ENCODE measurements around the gene CEBPA.
A peak's percentile ranks its signal among the peaks of the same experiment; 100 is the strongest.
"Not testable (repeated sequence)": the region's sequence is repeated elsewhere in the genome, so short reads cannot be mapped to it uniquely, and the experiment has no call there.

Gene CEBPA

DNA sequence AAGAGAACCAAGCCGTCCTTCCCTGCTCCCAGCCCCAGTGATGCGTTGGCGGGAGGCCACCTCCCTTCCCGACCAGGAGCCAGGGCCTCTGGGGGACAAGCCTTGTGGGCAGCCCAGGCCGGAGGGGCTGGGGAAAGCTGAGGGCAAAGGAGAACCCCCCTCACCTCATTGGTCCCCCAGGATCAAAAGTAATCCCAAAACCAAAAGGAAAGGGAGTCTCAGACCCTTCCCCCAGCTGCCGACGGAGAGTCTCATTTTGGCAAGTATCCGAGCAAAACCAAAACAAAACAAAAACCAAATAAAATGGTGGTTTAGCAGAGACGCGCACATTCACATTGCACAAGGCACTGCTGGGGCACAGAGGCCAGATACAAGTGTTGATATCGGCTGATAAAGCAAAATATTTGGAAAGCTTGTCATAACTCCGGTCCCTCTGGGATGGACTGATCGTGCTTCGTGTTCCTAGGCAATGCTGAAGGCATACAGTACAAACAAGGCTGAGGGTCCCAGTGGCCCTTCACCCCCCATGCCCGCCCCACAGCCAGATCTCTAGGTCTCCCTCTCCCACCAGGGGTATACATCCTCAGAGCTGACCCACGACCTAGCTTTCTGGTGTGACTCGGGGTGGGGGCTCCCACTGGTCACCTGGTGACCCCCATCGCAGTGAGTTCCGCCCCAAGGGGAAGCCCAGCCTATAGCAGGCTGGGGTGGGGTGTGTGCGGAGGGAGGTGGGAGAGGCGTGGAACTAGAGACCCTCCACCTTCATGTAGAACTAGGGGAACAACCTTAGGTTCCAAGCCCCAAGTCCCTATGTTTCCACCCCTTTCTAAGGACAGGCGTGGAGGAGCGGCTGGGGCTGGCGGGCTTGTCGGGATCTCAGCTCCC lies 2.1 kb downstream of the CEBPA start:
- no peak for DNase-seq (ENCODE audit: low read depth)

DNA sequence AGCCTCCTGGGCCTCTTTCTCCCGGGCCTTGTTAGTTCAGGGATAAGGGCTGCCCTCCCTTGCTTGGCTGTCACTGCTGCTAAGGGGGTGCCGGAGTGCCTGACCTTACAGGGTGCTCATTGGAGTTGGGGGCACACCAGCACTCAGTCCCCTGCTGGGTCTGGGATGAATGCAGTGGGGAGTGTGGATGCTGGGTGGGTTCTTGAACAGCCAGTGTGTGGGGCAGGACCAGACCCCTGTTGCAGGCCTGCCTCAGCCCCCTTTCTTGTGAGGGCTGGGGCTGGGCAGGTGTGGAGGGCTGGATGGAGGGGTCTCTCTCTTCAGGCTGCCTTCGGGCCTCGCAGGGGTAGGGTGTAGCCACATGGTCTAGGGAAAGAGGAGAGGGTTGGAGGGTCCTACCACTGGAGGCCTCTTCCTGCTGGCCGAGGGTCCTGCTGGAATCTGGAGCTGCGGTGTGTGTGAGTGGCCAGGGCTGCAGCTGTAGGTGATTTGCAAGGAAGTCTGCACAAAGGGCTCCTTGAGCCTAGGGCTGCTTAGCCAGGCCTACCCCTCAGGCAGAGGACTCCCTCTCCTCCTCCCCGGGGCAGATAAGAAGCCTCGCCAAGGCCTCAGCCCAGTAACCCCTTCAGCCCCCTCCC lies 3.2 kb downstream of the CEBPA start:
- DNase-seq (ENCODE audit: low read depth): no peak

DNA sequence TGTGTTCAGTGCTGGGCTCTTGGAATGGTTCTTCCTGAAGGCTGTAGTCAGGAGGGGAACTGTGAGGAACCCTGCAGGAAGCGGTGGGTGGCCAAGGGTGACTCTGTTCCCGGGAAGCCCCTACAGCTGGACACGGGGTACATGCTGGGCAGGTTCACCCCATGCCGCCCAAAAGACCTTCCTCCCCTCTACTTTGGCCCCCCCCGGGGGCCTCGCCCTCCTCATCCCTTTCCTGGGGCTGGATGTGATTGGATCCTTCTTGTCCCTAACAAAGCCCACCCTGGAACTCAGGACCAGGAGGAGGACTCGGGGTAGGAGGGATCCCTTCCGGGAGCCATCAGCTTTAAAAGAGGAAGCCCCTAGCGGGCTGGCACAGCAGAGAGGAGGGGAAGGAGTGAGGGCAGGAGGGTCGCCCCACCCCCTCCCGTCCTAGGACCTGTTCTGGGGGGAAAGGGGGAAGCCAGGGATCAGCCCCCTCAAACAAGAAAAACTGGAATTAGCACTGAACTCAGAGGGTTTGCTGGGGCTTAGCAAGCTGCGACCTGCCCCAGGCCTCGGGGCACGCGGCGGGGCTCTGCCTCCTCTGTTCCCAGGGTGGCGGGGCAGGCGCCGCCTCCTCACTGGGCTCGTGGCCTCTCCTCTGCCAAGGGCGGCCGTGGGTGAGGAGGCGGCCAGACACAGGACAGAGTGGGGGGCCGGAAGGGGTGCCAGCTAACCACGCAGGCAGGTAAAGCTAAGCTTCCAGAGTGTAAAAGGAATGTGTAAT lies 4.0 kb downstream of the CEBPA start:
- no peak for DNase-seq (ENCODE audit: low read depth)

DNA sequence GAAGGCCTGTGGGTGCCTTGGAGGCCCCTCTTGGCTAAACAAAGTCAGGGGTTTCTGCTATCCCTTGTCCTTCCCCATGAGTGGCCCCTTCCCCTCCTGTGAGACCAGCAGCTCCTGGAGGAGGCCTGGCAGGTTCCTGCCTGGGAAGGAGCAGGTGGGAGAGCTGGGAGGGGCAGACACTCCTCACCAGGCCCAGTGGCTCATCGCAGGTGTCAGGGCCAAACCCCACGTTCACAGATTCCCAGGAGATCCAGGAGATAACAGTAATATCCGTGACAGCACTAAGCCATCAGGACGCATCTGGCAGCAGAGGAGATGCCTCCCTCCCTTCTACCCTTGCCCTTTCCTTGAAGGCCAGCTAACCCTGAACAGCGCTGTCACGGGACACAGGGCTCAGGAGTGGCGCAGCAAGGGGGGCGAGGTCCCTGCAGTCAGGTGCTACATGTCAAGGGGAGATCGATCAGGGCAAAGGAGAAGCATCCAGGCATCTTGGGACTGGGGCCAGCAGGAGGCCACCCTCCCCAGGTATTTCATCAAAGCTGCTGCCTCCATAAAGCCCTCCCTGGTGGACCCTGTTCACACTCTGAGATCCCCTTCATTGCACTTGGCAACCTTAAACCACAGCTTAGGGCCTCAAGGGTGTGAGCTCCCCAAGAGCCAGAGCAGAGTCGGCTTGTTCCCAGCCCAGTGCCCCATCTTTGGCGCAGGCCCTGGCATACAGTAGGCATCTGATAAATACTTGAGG lies 4.8 kb downstream of the CEBPA start:
- no peak for DNase-seq (ENCODE audit: low read depth)

DNA sequence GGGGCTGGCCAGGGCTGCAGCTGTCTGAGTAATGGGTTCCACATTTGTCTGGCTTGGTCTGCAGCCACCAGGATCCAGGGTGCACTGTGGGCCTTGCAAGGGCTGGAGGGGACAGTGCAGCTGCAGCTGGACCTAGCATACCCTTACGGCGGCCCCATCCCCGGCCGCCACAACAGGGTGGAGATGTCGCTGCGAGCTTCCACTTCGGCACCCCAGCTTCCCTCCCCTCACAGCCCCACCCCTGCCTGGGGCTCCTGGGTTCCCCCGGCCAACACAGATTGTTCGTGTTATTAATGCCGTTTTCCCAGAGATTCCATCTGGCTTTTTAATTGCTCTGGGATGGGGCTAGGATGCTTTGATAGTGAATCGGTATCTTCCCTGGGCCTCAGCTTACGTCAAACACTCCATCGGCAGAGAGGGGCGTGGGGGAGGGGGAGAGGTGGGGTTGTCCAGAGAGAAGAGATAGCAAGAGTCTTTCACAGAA lies 5.8 kb downstream of the CEBPA start:
- no peak for DNase-seq (ENCODE audit: low read depth)

DNA sequence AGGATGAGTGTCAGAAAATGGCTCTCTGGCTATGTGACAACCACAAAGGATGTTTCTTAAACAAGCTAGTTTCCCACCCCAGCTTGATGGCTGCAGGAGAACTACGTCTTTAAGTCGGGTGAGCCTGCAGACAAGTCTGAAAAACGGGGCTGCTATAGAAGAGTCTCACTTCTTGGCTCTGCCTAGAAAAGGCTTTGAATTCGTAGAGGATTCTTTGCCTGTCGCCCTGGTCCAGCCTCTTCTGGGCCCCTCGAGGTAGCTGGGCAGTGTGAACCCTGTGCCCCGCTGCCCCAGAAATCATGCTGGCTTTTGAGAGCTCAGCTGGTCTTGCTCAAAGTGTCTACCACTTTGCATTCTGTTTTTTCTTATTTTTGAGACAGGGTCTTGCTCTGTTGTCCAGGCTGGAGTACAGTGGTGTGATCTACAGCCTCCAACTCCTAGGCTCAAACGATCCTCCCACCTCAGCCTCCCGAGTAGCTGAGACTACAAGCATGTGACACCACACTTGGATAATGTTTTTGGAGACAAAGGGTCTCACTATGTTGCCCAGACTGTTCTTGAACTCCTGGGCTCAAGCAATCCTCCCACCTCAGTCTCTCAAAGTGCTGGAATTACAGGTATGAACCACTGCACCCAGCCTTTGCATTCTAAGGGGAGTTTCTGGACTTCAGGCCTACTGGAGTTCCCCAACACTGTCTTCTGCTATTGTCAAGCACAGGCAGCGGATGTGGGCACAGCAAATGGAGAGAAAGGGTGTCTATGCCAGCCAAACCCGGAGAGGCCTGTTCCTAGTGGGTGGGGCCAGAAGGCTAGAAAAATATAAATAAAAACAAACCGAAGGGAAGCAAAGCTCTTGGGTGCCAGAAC lies 6.5 kb downstream of the CEBPA start:
- DNase-seq (ENCODE audit: low read depth): no peak

DNA sequence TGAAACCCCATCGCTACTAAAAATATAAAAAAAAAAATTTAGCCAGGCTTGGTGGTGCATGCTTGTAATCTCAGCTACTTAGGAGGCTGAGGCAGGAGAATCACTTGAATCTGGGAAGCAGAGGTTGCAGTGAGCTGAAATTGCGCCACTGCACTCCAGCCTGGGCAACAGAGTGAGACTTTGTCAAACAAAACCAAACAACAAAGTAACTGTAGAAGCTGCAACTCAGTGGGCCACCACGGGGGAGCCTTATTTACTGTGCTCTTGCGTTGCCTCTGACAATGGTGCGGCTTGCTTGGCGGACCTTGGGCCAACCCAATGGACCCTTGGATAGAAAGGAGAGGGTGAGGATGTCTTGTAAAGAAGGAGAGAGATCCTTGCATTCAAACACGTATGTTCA lies 7.3 kb downstream of the CEBPA start:
- DNase-seq (ENCODE audit: low read depth): not testable (repeated sequence)

DNA sequence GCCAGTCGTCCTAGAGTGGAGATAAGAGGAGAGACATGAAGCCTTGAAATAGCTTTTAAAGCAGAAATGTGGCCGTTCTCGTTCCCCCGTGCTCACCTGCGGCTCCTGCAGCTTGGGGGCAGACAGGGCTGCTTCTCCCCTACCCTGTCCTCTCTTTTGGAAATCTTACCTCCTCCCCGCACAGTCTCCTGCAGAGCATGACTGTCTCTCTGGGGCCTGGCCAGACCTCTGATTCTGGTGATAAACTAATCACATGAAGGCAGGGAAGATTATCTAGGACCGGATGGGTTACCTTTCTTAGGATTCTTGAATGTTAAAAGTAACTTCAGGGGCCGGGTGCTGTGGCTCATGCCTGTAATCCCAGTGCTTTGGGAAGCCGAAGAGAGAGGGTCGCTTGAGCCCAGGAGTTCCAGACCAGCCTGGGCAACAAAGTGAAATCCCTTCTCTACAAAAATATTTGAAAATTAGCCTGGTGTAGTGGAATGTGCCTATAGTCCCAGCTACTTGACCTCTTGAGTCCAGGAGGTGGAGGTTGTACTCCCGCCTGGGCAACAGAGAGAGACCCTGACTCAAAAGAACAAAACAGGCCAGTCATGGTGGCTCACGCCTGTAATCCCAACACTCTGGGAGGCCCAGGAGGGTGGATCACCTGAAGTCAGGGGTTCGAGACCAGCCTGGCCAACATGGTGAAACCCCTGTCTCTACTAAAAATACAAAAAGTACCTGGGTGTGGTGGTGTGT lies 8.1 kb downstream of the CEBPA start:
- DNase-seq (ENCODE audit: low read depth): no peak

DNA sequence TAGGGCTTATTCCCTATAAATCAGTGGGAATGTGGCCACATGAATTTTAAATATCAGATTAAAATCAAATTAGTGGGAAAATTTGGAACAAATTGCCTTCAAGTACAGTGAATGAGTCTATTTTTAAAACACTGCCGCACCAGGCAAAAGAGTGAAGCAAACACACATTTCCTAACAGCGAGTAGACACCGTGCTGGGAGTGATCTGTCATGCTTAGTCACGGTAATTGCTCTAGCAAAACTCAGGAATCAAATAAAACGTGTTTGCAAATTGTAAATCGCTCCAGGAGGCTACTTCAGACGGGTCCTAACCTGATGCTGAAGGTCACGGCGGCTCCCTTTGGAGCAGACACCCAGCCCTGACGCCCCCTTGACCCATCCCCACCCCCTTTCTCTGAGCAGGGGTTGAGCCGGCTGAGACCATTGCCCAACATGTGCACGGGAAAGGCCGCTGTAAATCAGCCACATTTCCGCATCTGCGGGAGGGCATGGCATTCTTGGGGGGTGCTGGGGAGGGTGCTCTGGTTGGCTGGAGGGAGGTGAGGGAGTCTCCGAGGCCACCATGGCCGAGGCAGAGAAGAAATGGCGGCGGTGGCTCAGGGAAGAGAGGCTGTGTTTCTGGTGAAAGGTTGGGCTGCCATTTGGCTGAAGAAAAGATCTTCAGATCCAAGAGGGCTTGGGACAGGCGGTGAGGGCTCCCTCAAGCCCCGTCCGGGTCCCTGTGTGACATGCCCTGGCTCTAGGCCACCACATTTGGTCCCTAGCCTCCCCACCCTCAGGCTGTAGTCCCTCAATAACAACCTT lies 8.9 kb downstream of the CEBPA start:
- DNase-seq (ENCODE audit: low read depth): peak; percentile 69

DNA sequence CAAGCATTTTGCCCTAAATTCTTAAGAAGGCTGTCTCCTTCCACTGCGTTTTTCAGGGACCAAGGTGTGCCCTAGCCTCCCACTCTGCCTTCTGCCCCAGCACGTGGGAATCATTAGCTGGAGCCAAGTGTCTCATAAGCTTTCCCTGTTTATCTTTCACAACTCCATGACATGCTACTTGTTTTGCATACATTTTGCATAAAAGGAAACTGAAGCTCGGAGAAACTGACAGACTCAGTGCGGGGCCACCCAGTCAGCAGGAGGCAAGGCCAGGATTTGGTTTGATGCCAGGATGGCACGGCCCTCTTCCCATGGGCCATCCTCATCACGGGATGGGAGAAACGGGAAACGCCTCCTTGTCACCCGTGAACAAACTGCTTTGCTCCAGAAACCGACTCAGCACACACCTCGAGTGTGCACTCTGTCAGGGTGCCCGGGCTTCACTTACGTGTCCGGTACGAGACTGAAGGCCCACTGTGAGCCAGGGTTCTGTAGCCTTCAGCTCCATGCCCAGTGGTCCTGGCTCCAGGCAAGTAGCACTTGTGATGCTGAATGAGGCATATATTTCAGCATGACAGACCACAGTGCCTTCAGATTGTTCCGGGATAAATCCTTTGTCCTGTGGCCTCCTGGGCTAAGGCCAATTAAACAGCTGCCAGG lies 9.6 kb downstream of the CEBPA start:
- peak; percentile 71 for DNase-seq (ENCODE audit: low read depth)

DNA sequence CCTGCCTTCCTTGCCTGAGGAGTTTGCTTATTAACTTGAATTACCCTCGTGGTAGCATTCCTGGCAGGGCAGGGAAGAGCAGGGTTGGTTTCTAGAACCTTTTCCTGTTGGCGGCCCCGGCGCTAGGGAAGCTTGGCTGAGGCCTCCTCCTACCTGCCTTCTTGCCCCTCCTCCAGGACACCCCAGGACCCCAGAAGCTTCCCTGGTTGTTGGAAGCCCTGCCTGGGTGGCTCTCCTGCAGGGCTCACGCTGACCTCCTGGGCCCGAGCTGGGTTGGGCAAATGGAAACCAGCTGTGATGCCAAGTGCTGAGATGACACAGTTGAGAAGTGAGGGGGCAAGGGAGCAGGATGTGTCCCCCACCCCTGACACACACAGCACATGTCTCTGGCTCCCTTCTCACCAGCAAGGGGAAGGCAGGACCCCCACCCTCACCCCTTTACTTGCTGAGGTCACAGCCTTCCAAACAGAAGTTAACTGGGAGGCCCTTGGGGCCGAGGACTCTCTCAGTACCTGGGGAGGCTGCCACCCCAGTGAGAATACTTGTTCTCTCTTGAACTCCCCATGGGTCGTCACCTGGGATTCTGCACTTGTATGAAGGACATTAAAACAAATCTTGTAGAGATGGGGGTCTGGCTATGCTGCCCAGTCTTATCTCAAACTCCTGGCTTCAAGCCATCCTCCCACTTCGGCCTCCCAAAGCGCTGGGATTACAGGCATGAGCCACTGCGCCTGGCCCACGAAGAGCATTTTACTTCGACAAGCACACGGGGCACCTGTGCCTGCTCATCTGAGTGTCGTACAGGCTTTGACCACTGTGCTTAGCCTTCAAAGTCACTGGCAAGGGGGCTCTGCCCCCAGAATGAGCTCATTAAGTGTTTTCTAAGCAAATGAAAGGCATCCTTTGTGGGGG lies 10.5 kb downstream of the CEBPA start:
- DNase-seq (ENCODE audit: low read depth): no peak

DNA sequence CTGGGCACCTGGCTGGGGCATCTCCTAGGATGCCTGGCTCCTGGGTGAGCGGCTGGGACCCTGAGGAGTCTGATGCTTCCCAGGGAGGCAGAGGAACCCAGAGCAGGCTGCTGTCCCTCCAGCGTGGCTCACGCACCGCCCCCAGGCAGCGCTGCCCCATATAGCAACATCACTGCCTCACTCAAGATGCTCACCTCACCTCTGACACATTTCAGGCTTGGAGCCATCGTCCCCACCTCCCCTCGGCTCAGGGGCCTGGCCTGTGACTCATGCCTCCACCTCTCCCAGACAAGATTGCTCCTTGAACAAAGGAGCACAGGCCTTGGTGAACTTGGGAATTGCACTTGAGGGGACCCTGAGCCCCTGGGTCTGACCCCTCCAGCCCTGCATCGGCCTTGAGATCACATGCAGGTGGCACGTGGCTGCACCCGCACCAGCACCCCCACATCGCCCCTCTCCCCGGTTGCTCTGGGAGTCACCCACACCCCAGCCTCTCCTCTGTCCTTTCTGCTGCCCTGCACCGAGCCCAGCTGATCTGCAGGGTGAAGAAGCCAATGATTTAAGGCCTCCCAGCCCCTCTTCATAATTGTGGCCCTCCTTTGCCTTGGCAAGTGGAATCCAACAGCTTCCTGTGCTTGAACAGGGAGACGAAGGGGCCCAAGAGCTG lies 11.2 kb downstream of the CEBPA start:
- no peak for DNase-seq (ENCODE audit: low read depth)

DNA sequence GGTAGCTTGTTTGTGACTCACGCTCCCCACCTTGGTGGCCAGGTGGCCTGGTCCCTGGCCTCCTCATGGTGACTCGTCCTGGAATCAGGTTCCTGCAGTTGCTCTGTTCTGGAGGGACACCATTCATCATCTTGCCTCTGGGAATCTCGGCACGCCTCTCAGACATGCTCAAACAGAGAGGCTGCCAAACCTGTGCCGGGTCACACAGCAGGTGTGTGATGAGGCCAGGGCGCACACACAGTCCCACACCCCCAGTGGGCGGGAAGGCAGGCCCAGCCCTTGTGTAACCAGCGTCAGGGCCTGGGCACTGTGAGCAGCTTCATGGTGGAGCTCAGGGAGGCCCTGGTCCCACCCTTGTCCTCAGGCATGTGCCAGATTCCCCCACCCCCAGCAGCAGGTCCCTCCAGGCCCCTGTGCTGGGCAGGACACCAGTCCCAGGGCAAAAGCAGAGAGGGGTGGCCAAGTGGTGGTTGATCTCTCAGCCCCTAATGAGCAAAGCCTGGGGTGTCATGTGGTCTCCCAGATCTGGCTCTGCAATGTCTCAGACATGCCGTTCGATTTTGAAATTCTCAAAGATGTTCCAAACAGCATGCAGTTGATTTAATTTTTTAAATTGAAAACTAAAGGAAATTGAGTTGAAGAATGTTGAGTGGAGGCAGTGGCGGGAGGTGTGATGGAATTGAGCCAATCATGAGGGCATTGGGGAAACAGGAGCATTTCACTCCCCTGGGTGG lies 12.1 kb downstream of the CEBPA start:
- DNase-seq (ENCODE audit: low read depth): no peak

DNA sequence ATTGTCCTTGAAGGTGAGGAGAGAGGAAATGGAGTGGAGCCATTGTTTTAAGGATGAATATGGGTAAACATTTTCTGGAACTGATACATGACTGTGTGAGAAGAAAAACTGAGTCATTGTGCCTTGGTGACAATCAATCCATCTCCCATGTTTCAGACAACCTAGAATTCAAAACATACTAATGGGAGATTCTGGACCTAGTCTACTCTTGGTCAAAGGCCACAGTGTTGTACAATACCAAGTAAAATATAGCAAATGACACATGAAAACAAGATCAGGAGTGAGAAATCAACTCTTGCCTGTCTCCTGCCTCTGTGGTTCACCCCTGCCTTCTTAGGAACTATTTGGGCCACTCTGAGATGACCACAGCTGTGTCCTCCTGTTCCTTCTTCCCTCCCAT lies 13.1 kb downstream of the CEBPA start:
- no peak for DNase-seq (ENCODE audit: low read depth)

DNA sequence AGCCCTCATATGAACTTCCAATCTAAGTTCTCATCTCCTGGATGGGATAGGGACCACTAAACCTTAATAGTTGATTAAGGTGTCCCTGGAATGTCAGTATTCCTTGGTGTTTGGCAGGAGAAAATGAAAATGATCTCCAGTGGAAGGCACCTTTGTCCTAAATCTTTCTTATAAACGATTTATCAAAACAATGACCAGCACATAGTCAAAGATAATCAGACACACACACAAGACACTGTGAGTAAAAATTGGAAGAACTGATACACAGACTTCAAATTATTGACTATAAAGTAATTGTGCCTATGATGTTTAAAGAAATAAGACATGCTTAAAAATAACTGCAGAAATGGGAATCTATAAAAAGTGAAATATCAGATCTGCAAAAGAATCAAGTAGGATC lies 13.7 kb downstream of the CEBPA start:
- DNase-seq (ENCODE audit: low read depth): no peak

DNA sequence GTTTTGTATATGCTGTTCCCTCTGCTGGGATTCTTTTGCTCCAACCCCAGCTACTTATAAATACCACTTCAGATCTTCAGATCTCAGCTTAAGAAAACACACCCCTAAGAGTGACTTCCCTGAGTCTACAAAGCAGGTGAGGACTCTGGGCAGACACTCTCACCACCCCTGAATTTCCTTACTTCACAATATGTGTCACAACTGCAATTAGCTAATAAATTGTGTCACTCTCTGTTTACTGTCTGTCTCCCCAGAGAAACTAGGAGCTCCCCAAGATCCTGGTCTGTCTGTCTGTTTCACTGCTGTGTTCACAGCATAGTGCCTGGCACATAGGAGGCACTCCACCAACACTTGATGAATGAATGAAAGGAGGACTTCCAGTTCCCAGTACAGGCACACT lies 14.4 kb downstream of the CEBPA start:
- no peak for DNase-seq (ENCODE audit: low read depth)

DNA sequence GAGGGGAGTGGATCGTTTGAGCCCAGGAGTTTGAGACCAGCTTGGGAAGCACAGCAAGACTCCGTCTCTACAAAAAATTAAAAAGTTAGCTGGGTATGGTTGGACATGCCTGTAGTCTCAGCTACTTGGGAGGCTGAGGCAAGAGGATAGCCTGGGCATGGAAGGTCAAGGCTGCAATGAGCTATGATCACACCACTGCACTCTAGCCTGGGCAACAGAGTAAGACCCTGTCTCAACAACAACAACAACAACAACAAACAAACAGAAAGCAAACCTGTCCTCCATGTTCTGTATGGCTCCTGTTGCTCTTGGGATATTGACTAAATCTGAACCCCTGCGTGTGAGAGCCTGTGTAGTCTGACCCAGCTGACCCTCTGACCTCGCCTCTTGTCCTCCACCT lies 14.9 kb downstream of the CEBPA start:
- no peak for DNase-seq (ENCODE audit: low read depth)
